Kidney (tissue), 14 donors: ENCODE data around the gene RPS19BP1. TPM values are rescaled to one million over a fixed set of nuclear protein-coding genes. Genes with fewer than 3 reads are reported as not detected.

Experiments
- DNase-seq, 5 donors: peaks; one replicate each; pipeline ENCODE4 v3.0.0-alpha.2; 2013 to 2020
- FAIRE-seq: peaks from 2 replicates; lab custom pipeline; 2012; peaks lifted over from hg19 to GRCh38; lab: Jason Lieb, UNC
- H3K27ac ChIP-seq, 2 donors: one replicate each; pipeline ENCODE4 v1.7.0; 2013; ENCODE audit warnings: low read depth in 2 of 2, low read length in 2 of 2, inconsistent platforms in 1 of 2
- H3K27me3 ChIP-seq: one replicate; pipeline ENCODE4 v1.7.1; 2013; ENCODE audit warnings: low read length, inconsistent platforms; ENCODE audit not compliant: control insufficient read depth, insufficient read depth
- H3K36me3 ChIP-seq, 3 donors: one replicate each; pipeline versions ENCODE4 v1.7.0 to v1.7.1; 2013; ENCODE audit warnings: low read length in 3 of 3, control low read depth in 1 of 3, inconsistent platforms in 1 of 3; ENCODE audit not compliant: insufficient read depth in 3 of 3, control insufficient read depth in 2 of 3
- H3K4me1 ChIP-seq, 3 donors: one replicate each; pipeline versions ENCODE4 v1.7.0 to v1.7.1; 2013; ENCODE audit warnings: low read length in 3 of 3, inconsistent platforms in 1 of 3, low read depth in 1 of 3; ENCODE audit not compliant: control insufficient read depth in 2 of 3, insufficient read depth in 2 of 3
- H3K4me3 ChIP-seq, 3 donors: one replicate each; pipeline versions ENCODE4 v1.7.0 to v1.8.1; 2013; ENCODE audit warnings: low read length in 3 of 3, control low read depth in 1 of 3, inconsistent platforms in 1 of 3
- H3K9ac ChIP-seq, 3 donors: one replicate each; pipeline versions ENCODE4 v1.7.0 to v1.7.1; 2013; ENCODE audit warnings: low read length in 3 of 3, control low read depth in 1 of 3, inconsistent platforms in 1 of 3
- H3K9me3 ChIP-seq, 3 donors: one replicate each; pipeline versions ENCODE4 v1.7.0 to v1.7.1; 2013; ENCODE audit warnings: low read length in 3 of 3, control low read depth in 1 of 3, inconsistent platforms in 1 of 3; ENCODE audit not compliant: control insufficient read depth in 2 of 3, insufficient read depth in 1 of 3
- intact Hi-C: fragments of 100-400 bp; cut with DNase I; formaldehyde crosslinking; loops from one replicate; pipeline ENCODE4 v1.11.1; 2022
- polyA plus RNA-seq: library from polyadenylated mRNA; stranded (reverse); fragments of 350-450 nt; fragmentation: Illumina TruSeq; extraction: RNeasy Lipid Tissue Mini Kit (QIAGEN cat#74804); gene quantifications from one replicate; pipeline ENCODE4 v1.2.3, GENCODE V29; 2014; ENCODE audit warnings: low read depth, low replicate concordance; ENCODE audit not compliant: insufficient read depth
- total RNA-seq: library from RNA; stranded (reverse); fragmentation: NEBNext Ultra II Directional; extraction: Animal tissue kit (Norgen Biotek cat#: 25700); gene quantifications from one replicate; pipeline ENCODE4 v1.2.1, GENCODE V29; 2021
- TF ChIP-seq, protein P1 (sequence below): IDR thresholded peaks from 3 replicates; pipeline ENCODE4 v1.5.1; 2012; ENCODE audit warnings: mild to moderate bottlenecking, moderate library complexity, borderline replicate concordance; ENCODE audit not compliant: insufficient read depth; ENCODE audit errors: extremely low read depth
- donor health status: control.
- donor health status: control.
- donor health status: control.
- donor health status: control.
- donor health status: control.
- donor health status: DM: yes; HTN: yes; CAD: no.
- donor health status: Normal renal cell carcinoma (clear cell type).

The RPS19BP1 gene
- total and polyA plus RNA-seq, 2 donors from 2014 or later = 51.8 to 180 TPM

DNA sequence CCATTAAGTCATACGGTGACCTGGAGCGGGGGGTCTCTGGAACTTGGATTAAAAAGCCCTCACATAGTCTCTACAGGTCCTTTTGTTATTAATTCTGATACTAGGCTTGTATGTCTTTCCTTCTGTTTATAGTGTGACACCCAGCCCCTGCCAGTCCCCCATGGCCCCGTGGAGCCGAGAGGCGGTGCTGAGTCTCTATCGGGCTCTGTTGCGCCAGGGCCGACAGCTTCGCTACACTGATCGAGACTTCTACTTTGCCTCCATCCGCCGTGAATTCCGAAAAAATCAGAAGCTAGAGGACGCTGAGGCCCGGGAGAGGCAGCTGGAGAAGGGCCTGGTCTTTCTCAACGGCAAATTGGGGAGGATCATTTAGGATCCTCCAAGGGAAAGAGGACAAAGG, 28.5 kb downstream of the RPS19BP1 start:
- DNase-seq = peak in 1 of 5 donors; percentile 51
- TF ChIP-seq, protein P1, sequence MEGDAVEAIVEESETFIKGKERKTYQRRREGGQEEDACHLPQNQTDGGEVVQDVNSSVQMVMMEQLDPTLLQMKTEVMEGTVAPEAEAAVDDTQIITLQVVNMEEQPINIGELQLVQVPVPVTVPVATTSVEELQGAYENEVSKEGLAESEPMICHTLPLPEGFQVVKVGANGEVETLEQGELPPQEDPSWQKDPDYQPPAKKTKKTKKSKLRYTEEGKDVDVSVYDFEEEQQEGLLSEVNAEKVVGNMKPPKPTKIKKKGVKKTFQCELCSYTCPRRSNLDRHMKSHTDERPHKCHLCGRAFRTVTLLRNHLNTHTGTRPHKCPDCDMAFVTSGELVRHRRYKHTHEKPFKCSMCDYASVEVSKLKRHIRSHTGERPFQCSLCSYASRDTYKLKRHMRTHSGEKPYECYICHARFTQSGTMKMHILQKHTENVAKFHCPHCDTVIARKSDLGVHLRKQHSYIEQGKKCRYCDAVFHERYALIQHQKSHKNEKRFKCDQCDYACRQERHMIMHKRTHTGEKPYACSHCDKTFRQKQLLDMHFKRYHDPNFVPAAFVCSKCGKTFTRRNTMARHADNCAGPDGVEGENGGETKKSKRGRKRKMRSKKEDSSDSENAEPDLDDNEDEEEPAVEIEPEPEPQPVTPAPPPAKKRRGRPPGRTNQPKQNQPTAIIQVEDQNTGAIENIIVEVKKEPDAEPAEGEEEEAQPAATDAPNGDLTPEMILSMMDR = no peak
- Histone ChIP-seq H3K9me3 (no peaks in the 10 kb centered on the region), H3K27me3 (no peaks in the 10 kb centered on the region), H3K36me3 (peaks cover 10 to 28% (median 28%) of the 10 kb centered on the region in 3 donors), H3K4me1 (peaks cover 0 to 23% (median 20%) of the 10 kb centered on the region in 3 donors), H3K4me3 (peak overlapping the region in 1 of 3 donors; percentile 77), H3K27ac (no peak overlapping the region), H3K9ac (no peak overlapping the region)
- intact Hi-C loops = no loop called here
- FAIRE-seq = no peak

DNA sequence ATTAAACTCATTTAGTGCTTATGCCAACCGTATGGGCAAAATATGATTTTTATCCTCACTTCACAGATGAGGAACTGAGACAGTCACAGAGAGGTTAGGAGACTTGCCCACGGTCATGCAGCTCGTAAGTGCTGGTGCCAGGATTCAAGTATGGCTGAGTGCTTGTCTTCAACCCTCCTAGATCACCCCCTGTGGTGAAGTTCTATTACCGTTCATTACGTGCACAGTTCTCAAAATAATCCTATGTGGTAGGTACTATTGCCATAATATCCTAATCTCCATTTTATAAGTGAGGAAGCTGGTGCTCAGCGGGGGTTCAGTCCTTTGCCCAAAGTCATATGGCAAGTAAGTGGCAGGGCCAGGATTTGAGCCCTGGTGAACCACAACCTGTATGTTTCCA, 28.9 kb downstream of the RPS19BP1 start:
- no peaks in the 10 kb centered on the region for H3K9me3 ChIP-seq
- peak overlapping the region; percentile 26 to 92 (median 77) for H3K4me3 ChIP-seq
- H3K27ac ChIP-seq = no peak overlapping the region
- intact Hi-C loops = no loop called here
- H3K4me1 ChIP-seq = peaks cover 0 to 23% (median 20%) of the 10 kb centered on the region in 3 donors
- H3K9ac ChIP-seq = peak overlapping the region in 2 of 3 donors; percentile 71 to 72
- peaks cover 10 to 27% (median 27%) of the 10 kb centered on the region in 3 donors for H3K36me3 ChIP-seq
- FAIRE-seq = no peak
- DNase-seq = peak in 1 of 5 donors; percentile 20
- no peaks in the 10 kb centered on the region for H3K27me3 ChIP-seq
- TF ChIP-seq, protein P1 = no peak

DNA sequence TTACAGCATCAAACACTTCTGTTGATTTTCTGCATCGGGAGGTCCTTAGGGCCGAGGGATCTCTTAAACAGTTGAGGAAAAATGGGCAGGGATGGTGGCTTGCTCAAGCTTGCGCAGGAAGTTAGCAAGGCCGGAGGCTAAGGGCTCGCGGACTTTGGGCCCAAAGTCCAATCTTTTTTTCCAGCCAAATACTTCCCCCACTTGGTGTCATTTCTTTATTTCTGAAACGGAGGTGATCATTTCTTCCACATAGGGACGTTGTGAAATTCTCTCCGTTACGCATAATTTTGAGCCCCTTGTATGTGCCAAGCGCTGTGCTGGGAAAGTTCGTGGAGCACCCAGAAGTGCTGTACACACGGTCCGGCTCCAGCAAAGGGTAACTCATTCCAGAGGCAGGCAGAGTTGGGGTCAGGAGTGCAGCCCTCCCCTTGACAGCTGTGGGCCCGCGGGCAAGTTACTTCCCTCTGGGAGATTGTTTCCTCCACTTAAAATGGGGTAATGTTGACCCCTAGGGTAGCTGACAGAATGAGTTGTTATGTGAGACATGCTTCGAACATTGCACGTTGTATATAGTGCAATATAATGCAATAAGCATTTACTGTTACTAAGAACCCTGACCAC, 29.6 kb downstream of the RPS19BP1 start:
- FAIRE-seq (no peak), DNase-seq (peak in 1 of 5 donors; percentile 63)
- intact Hi-C loops = no loop called here

More for the DNA sequence above, 29.6 kb downstream of the RPS19BP1 start:
- Histone ChIP-seq H3K36me3 (peaks cover 10 to 24% (median 21%) of the 10 kb centered on the region in 3 donors), H3K4me3 (peak overlapping the region; percentile 77 to 92 (median 83)), H3K9me3 (no peaks in the 10 kb centered on the region), H3K27me3 (no peaks in the 10 kb centered on the region), H3K4me1 (peaks cover 0 to 23% (median 20%) of the 10 kb centered on the region in 3 donors), H3K27ac (peak overlapping the region; percentile 49 to 71), H3K9ac (peak overlapping the region; percentile 71 to 81 (median 72))
- TF ChIP-seq, protein P1 = no peak
